Lung (tissue), 16 donors: ENCODE measurements around the gene VWC2L. TPM values are rescaled to one million over a fixed set of nuclear protein-coding genes. Genes with fewer than 3 reads are reported as not detected.

Experiments
- ATAC-seq: fragments of 200-7000 bp; cut with Tn5 transposase; one replicate; pipeline ENCODE4 v1.9.1; 2020; ENCODE audit warnings: moderate number of reproducible peaks; ENCODE audit not compliant: insufficient read depth, low FRiP score
- DNase-seq, 3 donors: peaks; one replicate each; pipeline ENCODE4 v3.0.0-alpha.2; 2013 to 2017
- H3K27ac ChIP-seq, 2 donors: one replicate each; pipeline ENCODE4 v1.5.1; 2013; ENCODE audit warnings: mild to moderate bottlenecking in 2 of 2, moderate library complexity in 2 of 2, control low read depth in 1 of 2, inconsistent platforms in 1 of 2, low read depth in 1 of 2, low read length in 1 of 2
- H3K27me3 ChIP-seq, 3 donors: one replicate each; pipeline ENCODE4 v1.5.1; 2013; ENCODE audit warnings: low read length in 2 of 3; ENCODE audit not compliant: control insufficient read depth in 3 of 3, insufficient read depth in 3 of 3
- H3K36me3 ChIP-seq, 4 donors: one replicate each; pipeline ENCODE4 v1.5.1; 2013; ENCODE audit warnings: low read length in 4 of 4, mild to moderate bottlenecking in 1 of 4, moderate library complexity in 1 of 4; ENCODE audit not compliant: control insufficient read depth in 4 of 4, insufficient read depth in 4 of 4
- H3K4me1 ChIP-seq, 5 donors: one replicate each; pipeline ENCODE4 v1.5.1; 2013; ENCODE audit warnings: low read length in 5 of 5, mild to moderate bottlenecking in 2 of 5, moderate library complexity in 1 of 5; ENCODE audit not compliant: control insufficient read depth in 5 of 5, insufficient read depth in 5 of 5
- H3K4me3 ChIP-seq: one replicate; pipeline ENCODE4 v1.5.1; 2013; ENCODE audit warnings: mild to moderate bottlenecking, control low read depth, moderate library complexity
- H3K9ac ChIP-seq, 2 donors: one replicate each; pipeline ENCODE4 v1.5.1; 2013; ENCODE audit warnings: low read length in 2 of 2, control low read depth in 1 of 2; ENCODE audit not compliant: insufficient read depth in 1 of 2
- H3K9me3 ChIP-seq, 4 donors: one replicate each; pipeline ENCODE4 v1.5.1; 2013; ENCODE audit warnings: low read length in 3 of 4, mild to moderate bottlenecking in 1 of 4, moderate library complexity in 1 of 4; ENCODE audit not compliant: control insufficient read depth in 4 of 4, insufficient read depth in 3 of 4
- WGBS, 2 donors: extraction: QIAGEN DNeasy Blood & Tissue Kit; methylation state at CpG; one replicate each; pipeline ENCODE4 v1.1.7; 2013; 5-methylcytosine and 5-hydroxymethylcytosine counted together
- long read RNA-seq, 5 donors: transcript quantifications; one replicate each; lab custom pipeline, GENCODE V29; 2026
- polyA plus RNA-seq, 2 donors: library from polyadenylated mRNA; stranded (reverse); fragments of 200-250 nt; gene quantifications; one replicate each; pipeline ENCODE4 v1.2.1, GENCODE V29; 2013
- total RNA-seq, 2 donors: library from RNA; depleted of rRNA in 1 of 2; stranded (reverse); fragments of >200 nt in 1 of 2; gene quantifications; one replicate each; pipeline ENCODE4 v1.2.1, GENCODE V29; 2014 to 2021
- TF ChIP-seq, protein P1 (sequence below): IDR thresholded peaks from 2 replicates; pipeline ENCODE4 v1.5.1; 2012; ENCODE audit warnings: mild to moderate bottlenecking; ENCODE audit errors: control extremely low read depth, extremely low read depth
- donor health status: control.
- donor health status: control.
- donor health status: Bipolar disorder and iron deficiency.
- donor health status: healthy.
- donor health status: DM: yes; HTN: yes; CAD: no.

Gene VWC2L
- total RNA-seq, result under 1 TPM; 0.25 to 0.57 TPM
- polyA plus RNA-seq, result under 1 TPM; 0.01 to 0.04 TPM
- long read RNA-seq, donor 1, result 0 reads
- long read RNA-seq, donor 2, result 0 reads
- long read RNA-seq, donor 3, result 0 reads
- long read RNA-seq, donor 4, result 0 reads
- long read RNA-seq, donor 5, result 0 reads

- no peaks in the 10 kb centered on the region for H3K27me3 ChIP-seq
- DNase-seq (peak; percentile 82 to 91 (median 85)), ATAC-seq (peak; percentile 82)
- TF ChIP-seq, protein P1, sequence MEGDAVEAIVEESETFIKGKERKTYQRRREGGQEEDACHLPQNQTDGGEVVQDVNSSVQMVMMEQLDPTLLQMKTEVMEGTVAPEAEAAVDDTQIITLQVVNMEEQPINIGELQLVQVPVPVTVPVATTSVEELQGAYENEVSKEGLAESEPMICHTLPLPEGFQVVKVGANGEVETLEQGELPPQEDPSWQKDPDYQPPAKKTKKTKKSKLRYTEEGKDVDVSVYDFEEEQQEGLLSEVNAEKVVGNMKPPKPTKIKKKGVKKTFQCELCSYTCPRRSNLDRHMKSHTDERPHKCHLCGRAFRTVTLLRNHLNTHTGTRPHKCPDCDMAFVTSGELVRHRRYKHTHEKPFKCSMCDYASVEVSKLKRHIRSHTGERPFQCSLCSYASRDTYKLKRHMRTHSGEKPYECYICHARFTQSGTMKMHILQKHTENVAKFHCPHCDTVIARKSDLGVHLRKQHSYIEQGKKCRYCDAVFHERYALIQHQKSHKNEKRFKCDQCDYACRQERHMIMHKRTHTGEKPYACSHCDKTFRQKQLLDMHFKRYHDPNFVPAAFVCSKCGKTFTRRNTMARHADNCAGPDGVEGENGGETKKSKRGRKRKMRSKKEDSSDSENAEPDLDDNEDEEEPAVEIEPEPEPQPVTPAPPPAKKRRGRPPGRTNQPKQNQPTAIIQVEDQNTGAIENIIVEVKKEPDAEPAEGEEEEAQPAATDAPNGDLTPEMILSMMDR, result no peak
- H3K4me3 ChIP-seq, result no peak within 1 kb of the TSS
- no peaks in the 10 kb centered on the region for H3K36me3 ChIP-seq
- 14 to 16% methylated on average over 19 of the region's 19 CpGs for WGBS, 2 donors
- H3K27ac ChIP-seq, result no peak within 1 kb of the TSS
- H3K4me1 ChIP-seq, result no peaks in the 10 kb centered on the region
- H3K9ac ChIP-seq, result no peak within 1 kb of the TSS
- H3K9me3 ChIP-seq, result peaks cover 0 to 1% (median 0%) of the 10 kb centered on the region in 4 donors
These were observed at the start of gene VWC2L for GRCh38 chr2:214410918-214411554. Gene VWC2L, plus strand, starts transcription at chr2:214411054. Its CDS starts 3,140 bp downstream, at chr2:214414194.

- no peaks in the 10 kb centered on the region for H3K4me1 ChIP-seq
- no peak overlapping the region for H3K4me3 ChIP-seq
- no peaks in the 10 kb centered on the region for H3K36me3 ChIP-seq
- 84 to 89% methylated on average over 4 of the region's 4 CpGs for WGBS, 2 donors
- H3K27me3 ChIP-seq, result no peaks in the 10 kb centered on the region
- TF ChIP-seq, protein P1, result no peak
- H3K27ac ChIP-seq, result no peak overlapping the region
- DNase-seq (no peak), ATAC-seq (no peak)
- H3K9me3 ChIP-seq, result peaks cover 0 to 4% (median 0%) of the 10 kb centered on the region in 4 donors
- H3K9ac ChIP-seq, result no peak overlapping the region
These were observed 49.7 kb upstream of the VWC2L start for GRCh38 chr2:214361116-214361515.

DNA sequence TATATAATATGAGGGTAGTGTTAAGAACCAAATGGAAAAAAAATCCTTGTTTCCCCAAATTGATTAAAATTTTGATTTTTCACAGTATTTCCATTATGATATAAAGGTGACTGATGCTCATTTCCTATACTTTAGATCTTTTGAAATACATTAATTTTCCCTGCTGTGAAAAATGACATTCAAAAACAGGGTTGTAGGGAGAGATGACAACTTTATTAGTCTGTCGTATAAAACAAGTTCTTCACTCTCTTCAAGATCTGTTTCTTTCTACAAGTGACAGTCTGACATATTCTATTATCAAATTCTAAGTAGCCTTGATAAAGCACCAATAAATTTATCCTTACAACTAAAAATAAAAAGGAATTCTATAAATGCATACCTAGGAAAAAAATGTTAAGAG lies 45.3 kb upstream of the VWC2L start:
- H3K9ac ChIP-seq, result no peak overlapping the region
- TF ChIP-seq, protein P1, result no peak
- no peak overlapping the region for H3K4me3 ChIP-seq
- H3K27me3 ChIP-seq, result no peaks in the 10 kb centered on the region
- no peaks in the 10 kb centered on the region for H3K4me1 ChIP-seq
- DNase-seq (no peak), ATAC-seq (no peak)
- no peaks in the 10 kb centered on the region for H3K9me3 ChIP-seq
- 94 to 97% methylated on average over 1 of the region's 1 CpG for WGBS, 2 donors
- H3K36me3 ChIP-seq, result no peaks in the 10 kb centered on the region
- H3K27ac ChIP-seq, result no peak overlapping the region
